HepG2 (cell line): ENCODE data around the gene ZNG1A. TPM values are rescaled to one million over a fixed set of nuclear protein-coding genes. Genes with fewer than 3 reads are reported as not detected.

Experiments used
- CHD4 ChIP-seq: fragments of 200-600 bp; sonication (generic); IDR thresholded peaks from 2 replicates; pipeline ENCODE4 v1.7.0; 2017; ENCODE audit warnings: mild to moderate bottlenecking, low read length, borderline replicate concordance
- ELF3 ChIP-seq: IDR thresholded peaks from 2 replicates; pipeline ENCODE4 v1.6.1; 2016; ENCODE audit warnings: missing genetic modification reagents, missing compliant biosample characterization
- NCOA5 ChIP-seq: sonication (generic); formaldehyde crosslinking; IDR thresholded peaks from 2 replicates; pipeline ENCODE4 v1.4.0; 2020; ENCODE audit warnings: missing genetic modification reagents
- RBAK ChIP-seq: sonication (generic); formaldehyde crosslinking; IDR thresholded peaks from 2 replicates; pipeline ENCODE4 v1.5.1; 2020; ENCODE audit warnings: mild to moderate bottlenecking, missing genetic modification reagents
- SETDB1 ChIP-seq: sonication (generic); formaldehyde crosslinking; IDR thresholded peaks from 2 replicates; pipeline ENCODE4 v1.5.1; 2020; ENCODE audit warnings: missing genetic modification reagents, mild to moderate bottlenecking, borderline replicate concordance
- ZNF343 ChIP-seq: sonication (generic); formaldehyde crosslinking; IDR thresholded peaks from 2 replicates; pipeline ENCODE4 v1.4.0; 2020; ENCODE audit warnings: mild to moderate bottlenecking, missing genetic modification reagents
- polyA plus RNA-seq, 8 experiments: library from polyadenylated mRNA; depleted of rRNA in 3 of 8; stranded (reverse) in 7 of 8; unstranded in 1 of 8; fragments of >200 nt; fragmentation: Illumina TruSeq in 4 of 8; extraction: Trizol in 4 of 8; gene quantifications; 2 replicates each; pipeline versions ENCODE4 v1.2.1 to v1.2.3, GENCODE V29; 2011 to 2016; ENCODE audit warnings: low read depth in 4 of 8, missing spikeins in 1 of 8, mixed read lengths in 1 of 8; ENCODE audit not compliant: insufficient read depth in 1 of 8
- total RNA-seq, 5 experiments: library from RNA; depleted of rRNA; stranded (reverse); fragments of >200 nt; fragmentation: Illumina TruSeq; extraction: Trizol; gene quantifications; 2 replicates each; pipeline ENCODE4 v1.2.3, GENCODE V29; 2016; ENCODE audit warnings: low read depth in 1 of 5
- TF ChIP-seq, protein P1 (sequence below): sonication (generic); formaldehyde crosslinking; IDR thresholded peaks from 2 replicates; pipeline ENCODE4 v1.8.0; 2022; ENCODE audit warnings: missing genetic modification reagents, mild to moderate bottlenecking, inconsistent platforms, borderline replicate concordance
- TF ChIP-seq, protein P2 (sequence below): sonication (generic); formaldehyde crosslinking; IDR thresholded peaks from 2 replicates; pipeline ENCODE4 v1.4.0; 2020; ENCODE audit warnings: mild to moderate bottlenecking, missing genetic modification reagents
- TF ChIP-seq, protein P3 (sequence below): sonication (generic); formaldehyde crosslinking; IDR thresholded peaks from 2 replicates; pipeline ENCODE4 v1.5.0; 2020; ENCODE audit warnings: mild to moderate bottlenecking, missing genetic modification reagents
- TF ChIP-seq, protein P4 (sequence below): sonication (generic); formaldehyde crosslinking; IDR thresholded peaks from 2 replicates; pipeline ENCODE4 v1.4.0; 2020; ENCODE audit warnings: missing genetic modification reagents
- TF ChIP-seq, protein P5 (sequence below): sonication (generic); formaldehyde crosslinking; IDR thresholded peaks from 2 replicates; pipeline ENCODE4 v1.8.0; 2022; ENCODE audit warnings: low read depth, missing genetic modification reagents
- TF ChIP-seq, protein P6 (sequence below): sonication (generic); formaldehyde crosslinking; conservative IDR thresholded peaks from 2 replicates; pipeline ENCODE4 v1.4.0; 2020; ENCODE audit warnings: missing genetic modification reagents
- TF ChIP-seq, protein P7 (sequence below): sonication (generic); formaldehyde crosslinking; IDR thresholded peaks from 2 replicates; pipeline ENCODE4 v1.8.0; 2022; ENCODE audit warnings: mild to moderate bottlenecking, missing genetic modification reagents, moderate library complexity

ZNG1A gene
- total and polyA plus RNA-seq, 2 of the 13 experiments (the other 11 are each of a cell fraction or from before 2014, with no cell fraction given), result 28.6 to 90.6 TPM

DNA sequence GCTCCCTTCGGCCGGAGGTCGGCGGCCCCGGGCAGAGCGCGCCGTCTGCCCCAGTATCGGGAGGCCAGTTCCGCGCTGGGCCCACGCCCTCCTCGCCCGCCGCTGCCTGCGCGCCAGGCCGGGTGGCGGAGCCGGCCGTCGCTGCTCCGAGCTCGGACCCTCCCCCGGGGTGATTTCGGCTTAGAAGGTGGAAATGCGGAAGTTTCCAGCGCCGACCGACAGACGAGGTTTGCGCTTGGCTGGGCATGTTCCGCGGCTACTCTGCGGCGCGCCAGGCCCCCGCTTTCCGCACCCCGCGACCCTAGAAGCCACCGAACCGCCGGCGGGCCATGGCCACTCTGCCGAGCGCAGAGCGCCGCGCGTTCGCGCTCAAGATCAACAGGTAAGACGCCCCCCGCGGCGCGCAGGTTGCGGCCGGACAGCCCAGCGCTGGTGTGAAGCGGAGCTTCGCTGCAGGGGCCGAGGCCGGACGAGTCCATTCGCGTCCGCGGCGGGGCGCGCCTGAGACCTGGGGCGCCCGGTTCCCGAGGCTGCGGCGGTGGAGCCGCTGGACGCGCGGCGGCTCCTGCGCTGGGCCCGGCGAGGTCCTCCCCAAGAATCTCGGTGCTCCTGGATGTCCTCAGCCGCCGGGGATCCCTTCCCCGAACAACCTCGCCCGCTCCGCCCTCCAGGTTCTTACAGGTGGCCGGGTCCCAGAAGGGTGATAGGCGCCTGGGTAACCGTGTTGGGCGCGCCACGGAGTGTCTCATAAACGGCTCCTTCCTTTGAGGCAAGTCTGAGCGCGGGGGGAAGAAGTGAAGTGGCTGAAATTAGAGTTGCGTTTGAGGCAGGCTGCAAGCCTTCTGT lies 36.0 kb upstream of the ZNG1A start, which contains the start of gene DOCK8 (continued):
- TF ChIP-seq, protein P1, sequence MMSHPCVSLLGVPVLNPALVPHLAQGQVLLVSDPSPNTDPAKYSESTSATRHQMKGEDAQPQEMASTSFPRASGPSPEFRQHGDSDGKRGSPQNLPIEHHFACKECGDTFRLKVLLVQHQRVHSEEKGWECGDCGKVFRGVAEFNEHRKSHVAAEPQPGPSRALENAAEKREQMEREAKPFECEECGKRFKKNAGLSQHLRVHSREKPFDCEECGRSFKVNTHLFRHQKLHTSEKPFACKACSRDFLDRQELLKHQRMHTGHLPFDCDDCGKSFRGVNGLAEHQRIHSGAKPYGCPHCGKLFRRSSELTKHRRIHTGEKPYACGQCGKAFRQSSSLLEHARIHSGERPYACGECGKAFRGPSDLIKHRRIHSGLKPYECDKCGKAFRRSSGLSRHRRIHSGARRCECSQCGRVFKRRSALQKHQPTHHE (CRISPR knock-in tag), result no peak
- TF ChIP-seq, protein P2, sequence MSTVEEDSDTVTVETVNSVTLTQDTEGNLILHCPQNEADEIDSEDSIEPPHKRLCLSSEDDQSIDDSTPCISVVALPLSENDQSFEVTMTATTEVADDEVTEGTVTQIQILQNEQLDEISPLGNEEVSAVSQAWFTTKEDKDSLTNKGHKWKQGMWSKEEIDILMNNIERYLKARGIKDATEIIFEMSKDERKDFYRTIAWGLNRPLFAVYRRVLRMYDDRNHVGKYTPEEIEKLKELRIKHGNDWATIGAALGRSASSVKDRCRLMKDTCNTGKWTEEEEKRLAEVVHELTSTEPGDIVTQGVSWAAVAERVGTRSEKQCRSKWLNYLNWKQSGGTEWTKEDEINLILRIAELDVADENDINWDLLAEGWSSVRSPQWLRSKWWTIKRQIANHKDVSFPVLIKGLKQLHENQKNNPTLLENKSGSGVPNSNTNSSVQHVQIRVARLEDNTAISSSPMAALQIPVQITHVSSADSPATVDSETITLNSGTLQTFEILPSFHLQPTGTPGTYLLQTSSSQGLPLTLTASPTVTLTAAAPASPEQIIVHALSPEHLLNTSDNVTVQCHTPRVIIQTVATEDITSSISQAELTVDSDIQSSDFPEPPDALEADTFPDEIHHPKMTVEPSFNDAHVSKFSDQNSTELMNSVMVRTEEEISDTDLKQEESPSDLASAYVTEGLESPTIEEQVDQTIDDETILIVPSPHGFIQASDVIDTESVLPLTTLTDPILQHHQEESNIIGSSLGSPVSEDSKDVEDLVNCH (CRISPR knock-in tag), result no peak
- TF ChIP-seq, protein P3, sequence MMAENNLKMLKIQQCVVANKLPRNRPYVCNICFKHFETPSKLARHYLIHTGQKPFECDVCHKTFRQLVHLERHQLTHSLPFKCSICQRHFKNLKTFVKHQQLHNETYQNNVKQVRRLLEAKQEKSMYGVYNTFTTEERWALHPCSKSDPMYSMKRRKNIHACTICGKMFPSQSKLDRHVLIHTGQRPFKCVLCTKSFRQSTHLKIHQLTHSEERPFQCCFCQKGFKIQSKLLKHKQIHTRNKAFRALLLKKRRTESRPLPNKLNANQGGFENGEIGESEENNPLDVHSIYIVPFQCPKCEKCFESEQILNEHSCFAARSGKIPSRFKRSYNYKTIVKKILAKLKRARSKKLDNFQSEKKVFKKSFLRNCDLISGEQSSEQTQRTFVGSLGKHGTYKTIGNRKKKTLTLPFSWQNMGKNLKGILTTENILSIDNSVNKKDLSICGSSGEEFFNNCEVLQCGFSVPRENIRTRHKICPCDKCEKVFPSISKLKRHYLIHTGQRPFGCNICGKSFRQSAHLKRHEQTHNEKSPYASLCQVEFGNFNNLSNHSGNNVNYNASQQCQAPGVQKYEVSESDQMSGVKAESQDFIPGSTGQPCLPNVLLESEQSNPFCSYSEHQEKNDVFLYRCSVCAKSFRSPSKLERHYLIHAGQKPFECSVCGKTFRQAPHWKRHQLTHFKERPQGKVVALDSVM, result peak; percentile 56
- peak; percentile 27; the same call in 1 of the 2 replicates for TF ChIP-seq ELF3 (CRISPR knock-in tag)
- TF ChIP-seq, protein P4, sequence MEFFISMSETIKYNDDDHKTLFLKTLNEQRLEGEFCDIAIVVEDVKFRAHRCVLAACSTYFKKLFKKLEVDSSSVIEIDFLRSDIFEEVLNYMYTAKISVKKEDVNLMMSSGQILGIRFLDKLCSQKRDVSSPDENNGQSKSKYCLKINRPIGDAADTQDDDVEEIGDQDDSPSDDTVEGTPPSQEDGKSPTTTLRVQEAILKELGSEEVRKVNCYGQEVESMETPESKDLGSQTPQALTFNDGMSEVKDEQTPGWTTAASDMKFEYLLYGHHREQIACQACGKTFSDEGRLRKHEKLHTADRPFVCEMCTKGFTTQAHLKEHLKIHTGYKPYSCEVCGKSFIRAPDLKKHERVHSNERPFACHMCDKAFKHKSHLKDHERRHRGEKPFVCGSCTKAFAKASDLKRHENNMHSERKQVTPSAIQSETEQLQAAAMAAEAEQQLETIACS (CRISPR knock-in tag), result no peak; the same call in 1 of the 2 replicates
- no peak for TF ChIP-seq CHD4
- TF ChIP-seq, protein P5, sequence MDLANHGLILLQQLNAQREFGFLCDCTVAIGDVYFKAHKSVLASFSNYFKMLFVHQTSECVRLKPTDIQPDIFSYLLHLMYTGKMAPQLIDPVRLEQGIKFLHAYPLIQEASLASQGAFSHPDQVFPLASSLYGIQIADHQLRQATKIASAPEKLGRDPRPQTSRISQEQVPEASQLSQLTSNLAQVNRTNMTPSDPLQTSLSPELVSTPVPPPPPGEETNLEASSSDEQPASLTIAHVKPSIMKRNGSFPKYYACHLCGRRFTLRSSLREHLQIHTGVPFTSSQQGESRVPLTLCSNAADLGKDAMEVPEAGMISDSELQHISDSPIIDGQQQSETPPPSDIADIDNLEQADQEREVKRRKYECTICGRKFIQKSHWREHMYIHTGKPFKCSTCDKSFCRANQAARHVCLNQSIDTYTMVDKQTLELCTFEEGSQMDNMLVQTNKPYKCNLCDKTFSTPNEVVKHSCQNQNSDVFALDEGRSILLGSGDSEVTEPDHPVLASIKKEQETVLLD (CRISPR knock-in tag), result peak; percentile 29; the same call in 1 of the 2 replicates
- TF ChIP-seq, protein P6, sequence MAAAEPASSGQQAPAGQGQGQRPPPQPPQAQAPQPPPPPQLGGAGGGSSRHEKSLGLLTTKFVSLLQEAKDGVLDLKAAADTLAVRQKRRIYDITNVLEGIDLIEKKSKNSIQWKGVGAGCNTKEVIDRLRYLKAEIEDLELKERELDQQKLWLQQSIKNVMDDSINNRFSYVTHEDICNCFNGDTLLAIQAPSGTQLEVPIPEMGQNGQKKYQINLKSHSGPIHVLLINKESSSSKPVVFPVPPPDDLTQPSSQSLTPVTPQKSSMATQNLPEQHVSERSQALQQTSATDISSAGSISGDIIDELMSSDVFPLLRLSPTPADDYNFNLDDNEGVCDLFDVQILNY, result no peak
- no peak for TF ChIP-seq SETDB1 (CRISPR knock-in tag)
- TF ChIP-seq RBAK (CRISPR knock-in tag), result no peak
- TF ChIP-seq NCOA5 (CRISPR knock-in tag), result no peak
- TF ChIP-seq, protein P7, sequence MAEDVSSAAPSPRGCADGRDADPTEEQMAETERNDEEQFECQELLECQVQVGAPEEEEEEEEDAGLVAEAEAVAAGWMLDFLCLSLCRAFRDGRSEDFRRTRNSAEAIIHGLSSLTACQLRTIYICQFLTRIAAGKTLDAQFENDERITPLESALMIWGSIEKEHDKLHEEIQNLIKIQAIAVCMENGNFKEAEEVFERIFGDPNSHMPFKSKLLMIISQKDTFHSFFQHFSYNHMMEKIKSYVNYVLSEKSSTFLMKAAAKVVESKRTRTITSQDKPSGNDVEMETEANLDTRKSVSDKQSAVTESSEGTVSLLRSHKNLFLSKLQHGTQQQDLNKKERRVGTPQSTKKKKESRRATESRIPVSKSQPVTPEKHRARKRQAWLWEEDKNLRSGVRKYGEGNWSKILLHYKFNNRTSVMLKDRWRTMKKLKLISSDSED (CRISPR knock-in tag), result peak; percentile 26; the same call in 1 of the 2 replicates
- TF ChIP-seq ZNF343 (CRISPR knock-in tag), result no peak
